GM12892 (cell line): ENCODE results near the gene SDS.

ENCODE experiments used
- DNase-seq: peaks from one replicate; pipeline ENCODE4 v3.0.0; 2011; ENCODE audit not compliant: insufficient read length
- FAIRE-seq: peaks from 2 replicates; lab custom pipeline; 2011; peaks lifted over from hg19 to GRCh38; lab: Jason Lieb, UNC
- POLR2A ChIP-seq: IDR thresholded peaks from 2 replicates; pipeline ENCODE4 v1.6.1; 2011; ENCODE audit warnings: low read depth, low read length, control low read depth
- POLR2AphosphoS5 ChIP-seq: IDR thresholded peaks from 2 replicates; pipeline ENCODE4 v1.6.1; 2011; ENCODE audit warnings: low read depth, low read length, control low read depth
- TAF1 ChIP-seq: IDR thresholded peaks from 2 replicates; pipeline ENCODE4 v1.6.1; 2011; ENCODE audit warnings: low read depth, mild to moderate bottlenecking, control low read depth, low read length, borderline replicate concordance

SDS gene

GRCh38 chr12:113351089-113351488, 52.6 kb downstream of the SDS start:
- FAIRE-seq (no peak), DNase-seq (no peak)
- TF ChIP-seq TAF1 (no peak), POLR2AphosphoS5 (no peak), POLR2A (no peak)

- TF ChIP-seq POLR2A = no peak
- TF ChIP-seq POLR2AphosphoS5 = no peak
- no peak for TF ChIP-seq TAF1
- DNase-seq (no peak), FAIRE-seq (no peak)
These were observed 54.7 kb downstream of the SDS start for GRCh38 chr12:113348849-113349536.

- TF ChIP-seq POLR2AphosphoS5 (no peak), TAF1 (no peak), POLR2A (no peak)
- FAIRE-seq = no peak
- no peak for DNase-seq
These were observed 55.8 kb downstream of the SDS start for GRCh38 chr12:113347892-113348291.

GRCh38 chr12:113347107-113347506, 56.6 kb downstream of the SDS start:
- DNase-seq (no peak), FAIRE-seq (no peak)
- TF ChIP-seq POLR2AphosphoS5 (no peak), POLR2A (no peak), TAF1 (no peak)

- FAIRE-seq (no peak), DNase-seq (no peak)
- TF ChIP-seq POLR2AphosphoS5 (no peak), POLR2A (no peak)
These were observed 57.3 kb downstream of the SDS start for GRCh38 chr12:113346353-113346752.

- no peak for TF ChIP-seq POLR2A
- TF ChIP-seq TAF1 = no peak
- TF ChIP-seq POLR2AphosphoS5 = no peak
- no peak for FAIRE-seq
These were observed 58.4 kb downstream of the SDS start for GRCh38 chr12:113345318-113345717.

More at GRCh38 chr12:113345318-113345717, 58.4 kb downstream of the SDS start:
- DNase-seq = no peak
